CD4-positive, alpha-beta T cell (primary cell): Measurements from ENCODE around the gene ARID1B. TPM values are rescaled to one million over a fixed set of nuclear protein-coding genes. Genes with fewer than 3 reads are reported as not detected.

Experiments
- ATAC-seq: fragments of 200-7000 bp; cut with Tn5 transposase; one replicate; pipeline ENCODE4 v1.10.0; 2022; ENCODE audit warnings: mild to moderate bottlenecking; ENCODE audit not compliant: poor library complexity
- CTCF ChIA-PET: fragments of 350-600 bp; sonication (Branson Sonifier 250); formaldehyde crosslinking; loops from one replicate; lab custom pipeline; 2021; ENCODE audit warnings: antibody characterized with exemption, inconsistent platforms; lab: Charles Lee
- POLR2A ChIA-PET: fragments of 350-600 bp; sonication (Branson Sonifier 250); formaldehyde crosslinking; loops from one replicate; lab custom pipeline; 2021; ENCODE audit warnings: antibody characterized with exemption, inconsistent platforms; lab: Charles Lee
- DNase-seq, 14 experiments: peaks; one replicate each; pipeline ENCODE4 v3.0.0-alpha.2; 2013 to 2020; ENCODE audit warnings: mixed read lengths in 2 of 14
- H3K27ac ChIP-seq, 2 donors: one replicate each; pipeline versions ENCODE4 v1.5.1 to v1.7.0; 2013; ENCODE audit warnings: low read length in 2 of 2, low read depth in 1 of 2, mild to moderate bottlenecking in 1 of 2
- H3K27me3 ChIP-seq, 2 experiments: 1 replicate in 1 of 2; 2 replicates in 1 of 2; pipeline versions ENCODE4 v1.6.1 to v1.7.0; 2013; ENCODE audit warnings: low read length in 2 of 2, control low read depth in 1 of 2, mild to moderate bottlenecking in 1 of 2, moderate library complexity in 1 of 2; ENCODE audit not compliant: insufficient read depth in 2 of 2, control insufficient read depth in 1 of 2
- H3K36me3 ChIP-seq: one replicate; pipeline ENCODE4 v1.6.1; 2013; ENCODE audit warnings: low read length, control low read depth; ENCODE audit not compliant: insufficient read depth
- H3K4me1 ChIP-seq: one replicate; pipeline ENCODE4 v1.6.1; 2013; ENCODE audit warnings: low read length, control low read depth; ENCODE audit not compliant: insufficient read depth
- H3K4me3 ChIP-seq: one replicate; pipeline ENCODE4 v1.5.1; 2013; ENCODE audit warnings: mild to moderate bottlenecking, low read length, moderate library complexity
- H3K9me3 ChIP-seq, 2 experiments: 1 replicate in 1 of 2; 2 replicates in 1 of 2; pipeline versions ENCODE4 v1.6.1 to v1.7.0; 2013; ENCODE audit warnings: low read length in 2 of 2, mild to moderate bottlenecking in 2 of 2, control low read depth in 1 of 2, moderate library complexity in 1 of 2; ENCODE audit not compliant: control insufficient read depth in 1 of 2, insufficient read depth in 1 of 2
- H3K27ac Mint-ChIP-seq: one replicate; pipeline ENCODE4 v1.8.0; 2020; ENCODE audit warnings: mixed read lengths
- H3K27me3 Mint-ChIP-seq: one replicate; pipeline ENCODE4 v1.8.0; 2021; ENCODE audit warnings: mixed read lengths
- H3K36me3 Mint-ChIP-seq: one replicate; pipeline ENCODE4 v1.8.0; 2021; ENCODE audit warnings: low read depth, mixed read lengths
- H3K4me1 Mint-ChIP-seq: one replicate; pipeline ENCODE4 v1.8.0; 2021; ENCODE audit warnings: low read depth, mixed read lengths
- H3K4me3 Mint-ChIP-seq: one replicate; pipeline ENCODE4 v1.8.0; 2020; ENCODE audit warnings: mild to moderate bottlenecking, mixed read lengths
- H3K9me3 Mint-ChIP-seq: one replicate; pipeline ENCODE4 v1.8.0; 2020; ENCODE audit warnings: mixed read lengths
- intact Hi-C, 2 experiments: fragments of 100-400 bp; cut with DNase I in 1 of 2; cut with micrococcal nuclease in 1 of 2; formaldehyde crosslinking; loops; one replicate each; pipeline versions ENCODE4 v1.15.1 to v1.9.0; 2023 to 2025; cut with DNase I, micrococcal nuclease
- total RNA-seq, 174 experiments: library from RNA in 2 of 174; stranded (reverse) in 2 of 174; gene quantifications; one replicate each; pipeline ENCODE4 v1.2.3 and lab custom pipeline; 2021 to 2026
- TF ChIP-seq, protein P1 (sequence below): fragments of 200-600 bp; IDR thresholded peaks from one replicate; pipeline ENCODE4 v1.8.0; 2022; ENCODE audit warnings: antibody characterized with exemption, mild to moderate bottlenecking

ARID1B gene
- total RNA-seq, 2 experiments from 2014 or later, result 120 to 125 TPM

DNA sequence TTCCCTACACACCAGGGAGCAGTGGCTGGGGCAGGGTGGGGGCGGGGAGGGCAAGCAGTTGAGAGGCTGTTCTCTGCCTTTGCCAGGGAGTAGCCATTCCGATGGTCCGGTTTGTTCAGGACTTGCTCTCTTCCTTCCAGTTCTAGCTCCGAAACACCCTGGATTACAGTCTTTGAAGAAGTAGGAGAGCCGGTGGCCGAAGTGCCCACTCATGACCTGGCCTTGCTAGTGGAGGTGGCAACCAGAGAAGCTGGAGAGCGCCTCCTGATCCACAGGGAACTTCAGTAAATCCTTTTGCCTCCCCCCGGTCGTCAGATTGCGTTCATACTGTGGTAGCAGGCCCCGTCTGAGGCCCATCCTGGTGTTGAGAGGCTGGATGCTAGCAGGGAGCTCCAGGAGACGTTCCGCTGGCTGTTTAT lies 92.8 kb downstream of the ARID1B start:
- peaks cover 94% of the 10 kb centered on the region for H3K4me1 Mint-ChIP-seq
- Histone ChIP-seq H3K27ac (no peak overlapping the region), H3K9me3 (no peaks in the 10 kb centered on the region), H3K36me3 (peaks cover 8% of the 10 kb centered on the region), H3K4me1 (peaks cover 24% of the 10 kb centered on the region), H3K27me3 (no peaks in the 10 kb centered on the region), H3K4me3 (no peak overlapping the region)
- H3K27me3 Mint-ChIP-seq, result no peaks in the 10 kb centered on the region
- no peak overlapping the region for H3K27ac Mint-ChIP-seq
- no peak for DNase-seq
- no peaks in the 10 kb centered on the region for H3K9me3 Mint-ChIP-seq
- POLR2A ChIA-PET, result no interaction called here
- TF ChIP-seq, protein P1, sequence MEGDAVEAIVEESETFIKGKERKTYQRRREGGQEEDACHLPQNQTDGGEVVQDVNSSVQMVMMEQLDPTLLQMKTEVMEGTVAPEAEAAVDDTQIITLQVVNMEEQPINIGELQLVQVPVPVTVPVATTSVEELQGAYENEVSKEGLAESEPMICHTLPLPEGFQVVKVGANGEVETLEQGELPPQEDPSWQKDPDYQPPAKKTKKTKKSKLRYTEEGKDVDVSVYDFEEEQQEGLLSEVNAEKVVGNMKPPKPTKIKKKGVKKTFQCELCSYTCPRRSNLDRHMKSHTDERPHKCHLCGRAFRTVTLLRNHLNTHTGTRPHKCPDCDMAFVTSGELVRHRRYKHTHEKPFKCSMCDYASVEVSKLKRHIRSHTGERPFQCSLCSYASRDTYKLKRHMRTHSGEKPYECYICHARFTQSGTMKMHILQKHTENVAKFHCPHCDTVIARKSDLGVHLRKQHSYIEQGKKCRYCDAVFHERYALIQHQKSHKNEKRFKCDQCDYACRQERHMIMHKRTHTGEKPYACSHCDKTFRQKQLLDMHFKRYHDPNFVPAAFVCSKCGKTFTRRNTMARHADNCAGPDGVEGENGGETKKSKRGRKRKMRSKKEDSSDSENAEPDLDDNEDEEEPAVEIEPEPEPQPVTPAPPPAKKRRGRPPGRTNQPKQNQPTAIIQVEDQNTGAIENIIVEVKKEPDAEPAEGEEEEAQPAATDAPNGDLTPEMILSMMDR, result no peak
- no peak overlapping the region for H3K4me3 Mint-ChIP-seq
- peaks cover 23% of the 10 kb centered on the region for H3K36me3 Mint-ChIP-seq
- CTCF ChIA-PET, result interaction anchor here (0.6 to 1.3 kb wide), 3 partner anchors 9 to 38 kb away, joined by 3 to 4 read pairs (median 3); no protein-coding TSS in a partner anchor
- intact Hi-C loops, result no loop called here
- no peak for ATAC-seq

DNA sequence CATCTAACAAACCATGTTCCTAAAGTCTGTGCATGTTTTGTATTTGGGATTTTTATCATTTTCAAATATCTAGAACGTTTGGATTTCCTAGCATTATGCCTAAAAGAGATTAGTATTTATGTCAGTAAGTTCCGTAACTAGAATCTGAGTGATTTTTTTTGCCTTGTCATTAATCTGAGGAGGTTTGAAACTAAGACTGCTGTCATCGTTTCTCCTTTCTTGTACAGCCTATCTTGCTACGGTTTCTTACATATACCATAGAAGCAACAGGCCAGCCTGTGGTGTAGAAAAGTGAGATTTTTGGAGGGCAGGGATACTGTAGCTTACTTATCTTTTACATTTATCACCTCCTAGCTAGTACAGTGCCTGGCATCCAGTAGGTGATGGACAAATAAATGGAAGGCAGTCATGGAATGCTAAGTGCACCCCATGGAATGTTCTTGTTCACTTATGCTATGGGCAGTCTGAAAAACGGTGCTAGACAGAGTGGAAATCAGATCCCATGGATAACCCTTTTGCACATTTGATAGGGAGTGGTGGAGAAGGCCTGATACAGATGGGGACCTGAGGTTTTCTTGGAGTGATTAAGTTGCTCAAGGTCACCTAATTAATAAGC lies 93.9 kb downstream of the ARID1B start:
- Histone ChIP-seq H3K9me3 (no peaks in the 10 kb centered on the region), H3K36me3 (peaks cover 8% of the 10 kb centered on the region), H3K27me3 (no peaks in the 10 kb centered on the region), H3K4me3 (no peak overlapping the region), H3K27ac (no peak overlapping the region), H3K4me1 (peaks cover 22% of the 10 kb centered on the region)
- TF ChIP-seq, protein P1, result no peak
- Mint-ChIP-seq H3K36me3 (peaks cover 19% of the 10 kb centered on the region), H3K4me1 (peaks cover 94% of the 10 kb centered on the region), H3K9me3 (no peaks in the 10 kb centered on the region), H3K27me3 (no peaks in the 10 kb centered on the region), H3K4me3 (no peak overlapping the region), H3K27ac (no peak overlapping the region)
- ChIA-PET POLR2A (no interaction called here), CTCF (interaction anchor here (1.2 kb wide), 1 partner anchor 21 kb away, joined by 3 read pairs; no protein-coding TSS in a partner anchor)
- DNase-seq, result no peak
- intact Hi-C loops, result no loop called here
- ATAC-seq, result no peak

DNA sequence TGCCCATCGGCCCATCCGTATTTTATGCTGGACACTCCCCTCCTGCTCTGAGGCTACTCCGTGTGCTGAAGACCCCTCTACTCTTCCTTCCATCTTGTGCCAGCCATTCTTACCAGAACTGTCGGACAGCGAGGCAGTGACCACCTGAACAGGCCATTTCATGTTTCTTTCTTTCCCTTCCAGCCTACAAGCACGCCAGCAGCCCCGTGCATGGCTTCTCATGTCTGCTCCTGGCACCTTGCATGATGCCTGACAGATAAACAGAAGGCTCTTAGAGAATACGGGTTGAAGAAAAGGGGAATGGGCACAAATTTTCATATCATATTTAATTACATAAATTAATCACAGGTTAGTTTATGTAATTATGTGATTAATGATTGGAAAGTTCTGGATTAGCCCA lies 95.7 kb downstream of the ARID1B start:
- peaks cover 19% of the 10 kb centered on the region for H3K36me3 Mint-ChIP-seq
- DNase-seq (no peak), ATAC-seq (no peak)
- Histone ChIP-seq H3K27me3 (no peaks in the 10 kb centered on the region), H3K4me3 (no peak overlapping the region), H3K36me3 (peaks cover 8% of the 10 kb centered on the region), H3K4me1 (peaks cover 24% of the 10 kb centered on the region), H3K27ac (no peak overlapping the region), H3K9me3 (no peaks in the 10 kb centered on the region)
- ChIA-PET POLR2A (no interaction called here), CTCF (no interaction called here)
- no peaks in the 10 kb centered on the region for H3K9me3 Mint-ChIP-seq
- no peak overlapping the region for H3K4me3 Mint-ChIP-seq
- peak overlapping the region; percentile 51 for H3K27ac Mint-ChIP-seq
- H3K27me3 Mint-ChIP-seq, result no peaks in the 10 kb centered on the region
- intact Hi-C loops, result no loop called here
- H3K4me1 Mint-ChIP-seq, result peaks cover 90% of the 10 kb centered on the region
- TF ChIP-seq, protein P1, result no peak
